NCI-H2029 (cell line): ENCODE measurements around the gene SP140L.
"Not testable (repeated sequence)": the region's sequence is repeated elsewhere in the genome, so short reads cannot be mapped to it uniquely, and the experiment has no call there.

Experiments
- DNase-seq: peaks from one replicate; lab custom pipeline; 2025; lab: John Stamatoyannopoulos, UW

SP140L gene

GRCh38 chr2:230418341-230419016, 91.5 kb downstream of the SP140L start:
- DNase-seq, result no peak

GRCh38 chr2:230419181-230419580, 92.2 kb downstream of the SP140L start:
- no peak for DNase-seq

- DNase-seq, result no peak
These were observed 95.2 kb downstream of the SP140L start for GRCh38 chr2:230422149-230422548.

- DNase-seq, result peak; percentile 37
These were observed 97.0 kb downstream of the SP140L start for GRCh38 chr2:230423851-230424458.

- DNase-seq, result no peak
These were observed 98.4 kb downstream of the SP140L start for GRCh38 chr2:230425377-230425776.

- DNase-seq, result no peak
These were observed 102.5 kb downstream of the SP140L start for GRCh38 chr2:230429513-230429912.

- DNase-seq, result no peak
These were observed 104.2 kb downstream of the SP140L start for GRCh38 chr2:230430957-230431910.

GRCh38 chr2:230434677-230435324, 107.8 kb downstream of the SP140L start:
- DNase-seq, result no peak

- no peak for DNase-seq
These were observed 108.4 kb downstream of the SP140L start for GRCh38 chr2:230435431-230435830.

- not testable (repeated sequence) for DNase-seq
These were observed 112.1 kb downstream of the SP140L start for GRCh38 chr2:230439121-230439520.

- no peak for DNase-seq
These were observed 112.6 kb downstream of the SP140L start for GRCh38 chr2:230439590-230439989.

GRCh38 chr2:230441227-230441897, 114.4 kb downstream of the SP140L start:
- no peak for DNase-seq

- no peak for DNase-seq
These were observed 116.5 kb downstream of the SP140L start for GRCh38 chr2:230443541-230443940.

- no peak for DNase-seq
These were observed 117.8 kb downstream of the SP140L start for GRCh38 chr2:230444832-230445231.

- DNase-seq, result no peak
These were observed 120.0 kb downstream of the SP140L start for GRCh38 chr2:230447036-230447435.

GRCh38 chr2:230447455-230448451, 120.8 kb downstream of the SP140L start:
- no peak for DNase-seq

- DNase-seq, result no peak
These were observed 123.0 kb downstream of the SP140L start for GRCh38 chr2:230449901-230450467.

GRCh38 chr2:230453006-230453405, 126.0 kb downstream of the SP140L start:
- no peak for DNase-seq
